ENCODE data around the gene RBM39. TPM values are rescaled to one million over a fixed set of nuclear protein-coding genes. Genes with fewer than 3 reads are reported as not detected.

Gene RBM39
- total RNA-seq, 1 experiment from 2014 or later: 347 TPM

- Histone ChIP-seq H4K8ac (replicated peaks; ENCODE audit: insufficient read length, low read depth, low read length) (no peak overlapping the region), H3K23me2 (ENCODE audit: insufficient read length, low read depth, low read length, poor library complexity, severe bottlenecking) (no peaks in the 10 kb centered on the region), H2BK5ac (ENCODE audit: insufficient read length, low read length) (no peak overlapping the region), H2AK5ac (ENCODE audit: insufficient read length, low read length) (no peak overlapping the region), H3K27me3 (ENCODE audit: insufficient read depth, low read length) (no peaks in the 10 kb centered on the region), H3K18ac (ENCODE audit: insufficient read length, low read depth, low read length) (no peak overlapping the region), H2AFZ (ENCODE audit: low read length) (no peak overlapping the region), H3K4me1 (ENCODE audit: insufficient read depth, low read length) (no peaks in the 10 kb centered on the region), H2BK120ac (ENCODE audit: low read depth, low read length, poor library complexity, severe bottlenecking) (no peak overlapping the region), H4K91ac (ENCODE audit: insufficient read length, low read depth, low read length) (no peak overlapping the region), H4K20me1 (ENCODE audit: control insufficient read depth, insufficient read depth, insufficient read length) (no peaks in the 10 kb centered on the region), H2BK12ac (ENCODE audit: insufficient read length, low read depth, low read length) (no peak overlapping the region), H2BK15ac (ENCODE audit: low read depth, low read length) (no peak overlapping the region), H3K14ac (ENCODE audit: insufficient read depth, low read length) (no peak overlapping the region), H3K79me1 (ENCODE audit: insufficient read depth, low read depth, low read length, poor library complexity, severe bottlenecking) (peaks cover 9% of the 10 kb centered on the region), H3T11ph (ENCODE audit: low read length) (no peak overlapping the region), H3K27ac (ENCODE audit: insufficient read length, low read depth, low read length) (no peak overlapping the region), H3K4me2 (ENCODE audit: insufficient read depth, insufficient read length, low read length) (no peak overlapping the region), H3K79me2 (ENCODE audit: insufficient read depth, low read length) (peaks cover 16% of the 10 kb centered on the region; the same call in 1 of the 2 replicates), H3K56ac (ENCODE audit: insufficient read length, low read depth, low read length) (no peak overlapping the region), H3K9me3 (ENCODE audit: control insufficient read depth, low read depth, low read length) (no peaks in the 10 kb centered on the region), H2BK20ac (ENCODE audit: low read depth, low read length, poor library complexity, severe bottlenecking) (no peak overlapping the region), H3K9ac (ENCODE audit: extremely low read depth, insufficient read length, low read length) (no peak overlapping the region), H4K5ac (ENCODE audit: insufficient read length, low read depth, low read length) (no peak overlapping the region), H3K4ac (ENCODE audit: low read depth, low read length) (no peak overlapping the region), H3K23ac (ENCODE audit: insufficient read length, low read depth, low read length) (no peak overlapping the region)
- H3K9me3 Mint-ChIP-seq: no peaks in the 10 kb centered on the region
- H3K36me3 Mint-ChIP-seq (ENCODE audit: insufficient read depth in 1 of 3, low read depth in 3 of 3): peaks cover 49 to 95% (median 92%) of the 10 kb centered on the region in 3 experiments
- no peaks in the 10 kb centered on the region; the same call in 1 of the 2 replicates for H3K27me3 Mint-ChIP-seq (ENCODE audit: low read depth)
- WGBS (ENCODE audit: extremely low coverage, insufficient read length, low lambda C conversion rate): no CpG with 5 or more reads among the region's 24 CpGs
- no peak for DNase-seq
- no peak for TF ChIP-seq CTCF (conservative IDR thresholded peaks at IDR 0.05)
- H3K4me1 Mint-ChIP-seq: peaks cover 5% of the 10 kb centered on the region in 2 experiments; a peak in 3 of 4 replicates
- no peak overlapping the region for H3K4me3 Mint-ChIP-seq
- H3K27ac Mint-ChIP-seq: peak overlapping the region in 1 of 3 experiments; percentile 10; a peak in 2 of 7 replicates
Measured at GRCh38 chr20:35731862-35732643, 10.0 kb downstream of the RBM39 start.

All from H9 (cell line).